GM10248 (cell line): ENCODE measurements around the gene URB2.
"Not testable (repeated sequence)": the region's sequence is repeated elsewhere in the genome, so short reads cannot be mapped to it uniquely, and the experiment has no call there.

ENCODE experiments used
- CTCF ChIA-PET: fragments of 300-600 bp; sonication (Branson Sonifier 250); formaldehyde crosslinking; extraction: SDS; loops from one replicate; lab custom pipeline; 2021; ENCODE audit warnings: antibody characterized with exemption; lab: Yijun Ruan, JAX
- POLR2A ChIA-PET: fragments of 350-650 bp; sonication (Branson Sonifier 250); formaldehyde crosslinking; extraction: SDS; loops from one replicate; lab custom pipeline; 2020; ENCODE audit warnings: antibody characterized with exemption; lab: Yijun Ruan, JAX
- DNase-seq: peaks from one replicate; pipeline ENCODE4 v3.0.0; 2012; ENCODE audit errors: extremely low spot score
- CTCF ChIP-seq: IDR thresholded peaks from 2 replicates; pipeline ENCODE4 v1.5.1; 2012; ENCODE audit warnings: mild to moderate bottlenecking, low read depth; ENCODE audit errors: extremely low read depth, missing control alignments, control extremely low read depth

URB2 gene

GRCh38 chr1:229696385-229696784 lies 70.3 kb downstream of the URB2 start:
- ChIA-PET CTCF (interaction anchor here (1.4 to 1.5 kb wide), 3 partner anchors 11 to 18 kb away, joined by 3 to 4 read pairs (median 4); no protein-coding TSS in a partner anchor), POLR2A (no interaction called here)
- TF ChIP-seq CTCF: no peak
- DNase-seq: no peak

- DNase-seq: no peak
- ChIA-PET CTCF (interaction anchor here (1.2 kb wide), 1 partner anchor 606 kb away, joined by 4 read pairs; no protein-coding TSS in a partner anchor), POLR2A (no interaction called here)
- TF ChIP-seq CTCF: no peak
These were observed 73.7 kb downstream of the URB2 start for GRCh38 chr1:229699613-229700267.

GRCh38 chr1:229704157-229704556 lies 78.1 kb downstream of the URB2 start:
- POLR2A ChIA-PET: no interaction called here
- CTCF ChIA-PET: interaction anchor here (2.0 kb wide), 1 partner anchor 11 kb away, joined by 10 read pairs; no protein-coding TSS in a partner anchor
- TF ChIP-seq CTCF: no peak
- no peak for DNase-seq

GRCh38 chr1:229705152-229705551 lies 79.1 kb downstream of the URB2 start:
- POLR2A ChIA-PET, DNase-seq: not testable (repeated sequence)
- CTCF ChIA-PET: interaction anchor here (1.3 to 2.0 kb wide), 2 partner anchors 10 to 16 kb away, joined by 3 to 10 read pairs; no protein-coding TSS in a partner anchor

GRCh38 chr1:229707127-229707526 lies 81.1 kb downstream of the URB2 start:
- POLR2A ChIA-PET, DNase-seq: not testable (repeated sequence)
- CTCF ChIA-PET: interaction anchor here (1.2 kb wide), 1 partner anchor 10 kb away, joined by 3 read pairs; no protein-coding TSS in a partner anchor

- ChIA-PET POLR2A (no interaction called here), CTCF (interaction anchor here (0.8 kb wide), 1 partner anchor 11 kb away, joined by 4 read pairs; no protein-coding TSS in a partner anchor)
- no peak for DNase-seq
- TF ChIP-seq CTCF: no peak
These were observed 83.5 kb downstream of the URB2 start for GRCh38 chr1:229709500-229710013.
